GM13977 (cell line): ENCODE measurements around the gene RNF126.

Source experiments
- DNase-seq: peaks from one replicate; pipeline ENCODE4 v3.0.0; 2012; ENCODE audit warnings: low spot score
- CTCF ChIP-seq: IDR thresholded peaks from 2 replicates; pipeline ENCODE4 v1.5.1; 2012; ENCODE audit warnings: mild to moderate bottlenecking, control low read depth; ENCODE audit not compliant: insufficient read depth; ENCODE audit errors: extremely low read depth, missing control alignments
- in situ Hi-C: fragments of 300-500 bp; cut with MboI; formaldehyde crosslinking; loops from one replicate; pipeline ENCODE4 v1.12.0; 2022; ENCODE audit warnings: low sequenced_read_pairs, low pct_unique_long_range_greater_than_20kb, mixed read lengths, inconsistent platforms; ENCODE audit not compliant: unreplicated experiment

The RNF126 gene

GRCh38 chr19:685454-685931 is 22.5 kb upstream of the RNF126 start:
- no peak for DNase-seq
- in situ Hi-C loops, result no loop called here
- TF ChIP-seq CTCF, result no peak

- TF ChIP-seq CTCF, result no peak
- no peak for DNase-seq
- in situ Hi-C loops, result no loop called here
Measured at GRCh38 chr19:682678-683320, 19.8 kb upstream of the RNF126 start.

- in situ Hi-C loops, result no loop called here
- DNase-seq, result peak; percentile 97
- no peak for TF ChIP-seq CTCF
Measured at GRCh38 chr19:681029-682019, 18.3 kb upstream of the RNF126 start.

- DNase-seq, result peak; percentile 100
- in situ Hi-C loops, result no loop called here
- peak; percentile 66 for TF ChIP-seq CTCF
Measured at GRCh38 chr19:680287-681028, 17.4 kb upstream of the RNF126 start.

- DNase-seq, result peak; percentile 74
Measured at GRCh38 chr19:679418-680286, 16.6 kb upstream of the RNF126 start.

More at GRCh38 chr19:679418-680286, 16.6 kb upstream of the RNF126 start:
- in situ Hi-C loops, result no loop called here
- TF ChIP-seq CTCF, result no peak
